HG03108 (cell line): Measurements from ENCODE around the gene DPP9.
"Not testable (repeated sequence)": the region's sequence is repeated elsewhere in the genome, so short reads cannot be mapped to it uniquely, and the experiment has no call there.

Experiments used
- ATAC-seq: cut with Tn5 transposase; IDR thresholded peaks from one replicate; pipeline ENCODE4 v1.9.1; 2021; ENCODE audit warnings: moderate library complexity; ENCODE audit not compliant: unreplicated experiment

DPP9 gene

DNA sequence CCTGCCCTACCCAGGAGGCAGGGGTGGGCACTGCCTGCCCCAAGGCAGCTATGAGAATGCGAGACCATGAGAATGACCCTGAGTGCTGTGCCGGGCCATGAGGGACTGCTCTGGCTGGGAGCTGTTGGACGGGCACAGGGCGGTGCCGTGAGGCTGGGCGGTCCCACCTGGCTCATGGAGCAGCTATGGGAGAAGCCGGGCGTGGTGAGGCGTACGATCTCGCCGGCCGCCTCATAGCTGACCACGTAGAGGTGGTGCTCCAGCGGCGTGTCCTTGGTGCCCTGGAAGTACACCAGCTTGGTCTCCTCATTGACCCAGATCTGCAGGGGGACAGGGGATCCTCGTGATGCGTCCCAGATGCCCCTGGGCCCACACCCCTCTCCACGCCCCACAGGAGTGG, 34.2 kb downstream of the DPP9 start:
- no peak for ATAC-seq

DNA sequence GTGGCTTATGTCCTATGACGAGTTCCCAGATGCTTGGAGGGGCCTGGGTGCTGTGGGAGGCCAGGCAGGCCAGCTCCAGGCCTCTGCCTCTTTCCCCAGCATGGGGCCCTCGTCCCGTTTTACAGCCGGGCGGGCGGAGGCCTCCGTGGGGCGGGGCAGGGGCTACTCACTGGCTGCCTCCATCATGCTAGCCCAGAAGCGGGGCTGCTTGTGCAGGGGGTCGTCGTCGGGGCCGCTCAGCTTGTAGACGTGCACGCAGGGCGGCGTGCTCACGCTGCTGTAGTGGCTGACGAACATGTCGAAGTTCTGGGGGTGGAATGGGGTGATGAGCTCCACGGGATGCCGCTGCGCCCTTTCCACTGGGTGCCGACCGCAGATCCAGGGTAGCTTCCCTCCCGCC, 35.1 kb downstream of the DPP9 start:
- ATAC-seq, result no peak

DNA sequence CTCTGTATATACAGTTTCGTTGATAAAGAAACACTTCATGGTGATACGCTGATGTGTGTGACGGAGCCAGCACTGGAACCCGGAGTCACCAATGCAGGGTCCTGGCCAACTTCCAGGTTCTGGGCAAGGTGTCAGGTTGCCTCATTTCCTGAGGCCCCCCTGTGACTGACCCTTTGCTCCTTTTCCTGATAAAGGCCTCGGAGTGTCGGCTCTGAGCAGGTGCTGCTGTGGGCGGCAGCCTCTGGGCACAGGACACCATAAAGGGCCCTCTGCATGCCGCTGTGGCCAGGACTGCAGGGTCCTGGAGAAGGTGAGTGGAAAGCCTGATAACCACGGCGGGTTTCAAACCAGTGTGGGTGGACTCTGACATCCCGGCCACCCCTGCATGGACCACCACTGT, 36.2 kb downstream of the DPP9 start:
- ATAC-seq, result no peak

DNA sequence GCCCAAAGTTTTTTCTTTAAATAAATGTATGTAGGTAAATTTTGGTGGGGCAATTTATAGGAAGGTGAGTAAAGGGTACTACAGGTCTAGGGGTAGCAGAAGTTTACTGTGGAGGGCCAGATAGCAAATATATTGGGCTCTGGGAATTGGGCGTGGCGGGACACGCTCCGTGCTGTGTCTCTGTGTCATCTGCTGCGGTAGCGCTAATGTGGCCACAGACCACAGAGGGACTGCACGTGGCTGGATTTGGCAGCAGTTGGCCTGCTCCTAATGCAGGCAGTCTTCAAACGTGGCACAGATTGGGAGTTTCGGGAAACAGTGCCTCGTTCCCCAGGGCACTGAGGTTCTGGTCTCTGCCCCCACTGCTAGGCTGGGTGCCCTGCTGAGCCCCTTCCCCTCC, 36.9 kb downstream of the DPP9 start:
- no peak for ATAC-seq

DNA sequence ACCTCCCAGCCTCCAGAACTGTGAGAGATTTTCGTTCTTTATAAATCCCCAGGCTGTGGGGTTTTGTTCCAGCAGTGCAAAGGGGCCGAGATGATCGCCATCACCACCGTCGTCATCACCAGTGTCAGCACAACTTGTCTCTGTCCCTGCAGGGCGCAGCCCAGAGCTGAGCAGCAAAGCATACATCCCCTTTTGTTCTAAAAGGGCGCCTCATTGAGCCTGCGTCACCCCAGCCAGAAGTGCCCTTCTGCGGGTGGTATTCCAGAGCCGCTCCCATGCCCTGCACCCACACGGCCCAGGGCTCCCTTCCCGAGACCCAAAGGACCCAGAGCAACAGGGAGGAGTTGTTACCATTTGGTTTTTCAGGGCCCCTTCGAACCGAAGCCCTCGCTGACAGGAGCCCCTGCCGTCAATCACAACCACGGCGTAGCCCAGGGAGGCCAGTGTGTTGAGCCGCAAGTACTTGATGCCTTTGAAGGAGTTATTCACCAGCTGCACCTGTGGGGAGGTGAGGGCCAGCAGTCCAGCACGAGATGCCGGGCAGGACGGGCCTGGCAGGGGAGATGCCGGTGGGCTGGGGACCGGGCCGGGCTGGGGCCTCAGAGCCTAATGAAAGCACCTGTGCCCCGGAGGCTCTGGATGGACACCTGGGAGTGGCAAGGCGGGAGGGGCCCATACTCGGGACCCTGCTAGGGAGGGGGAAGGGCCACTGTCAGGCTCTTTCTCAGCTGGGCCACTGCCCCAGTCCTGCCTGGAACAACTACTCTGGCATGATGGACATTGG, 39.1 kb downstream of the DPP9 start:
- no peak for ATAC-seq

DNA sequence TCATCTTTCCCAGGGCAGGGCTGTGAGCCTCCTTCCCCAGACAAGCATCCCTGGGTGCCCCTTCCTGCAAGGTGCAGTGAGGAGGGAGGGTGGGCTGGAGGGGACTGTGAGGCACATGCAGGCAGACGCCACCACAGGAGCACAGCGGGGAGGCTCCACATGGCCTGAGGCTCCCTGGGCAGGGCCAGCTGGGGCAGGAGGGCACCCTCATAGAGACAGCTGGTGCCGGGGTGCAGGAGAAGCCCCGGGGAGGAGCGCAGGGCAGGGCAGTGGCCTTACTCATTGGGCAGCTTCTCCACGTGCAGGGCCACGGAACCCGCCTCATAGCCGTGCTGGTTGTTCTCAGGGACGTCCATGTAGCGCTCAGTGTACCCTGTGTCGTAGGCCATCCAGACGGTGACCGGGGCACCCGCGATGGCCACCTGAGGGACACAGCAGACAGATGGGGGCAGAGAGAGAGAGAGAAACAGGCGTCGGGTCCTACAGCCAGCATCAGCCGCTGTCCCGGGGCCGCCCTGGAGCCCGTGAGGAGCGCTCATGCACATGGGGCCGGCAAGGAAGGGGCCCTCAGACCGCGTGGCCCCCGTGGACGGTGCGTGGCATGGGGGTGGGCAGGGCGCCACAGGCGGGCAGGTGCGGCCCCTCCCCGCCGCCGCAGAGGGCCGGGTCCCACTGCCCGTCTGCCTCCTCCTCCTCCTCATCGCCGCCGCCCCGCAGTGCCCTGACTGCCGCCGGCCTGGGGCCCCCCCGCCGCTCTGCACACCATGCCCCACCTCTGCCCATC, 41.0 kb downstream of the DPP9 start:
- ATAC-seq, result no peak

DNA sequence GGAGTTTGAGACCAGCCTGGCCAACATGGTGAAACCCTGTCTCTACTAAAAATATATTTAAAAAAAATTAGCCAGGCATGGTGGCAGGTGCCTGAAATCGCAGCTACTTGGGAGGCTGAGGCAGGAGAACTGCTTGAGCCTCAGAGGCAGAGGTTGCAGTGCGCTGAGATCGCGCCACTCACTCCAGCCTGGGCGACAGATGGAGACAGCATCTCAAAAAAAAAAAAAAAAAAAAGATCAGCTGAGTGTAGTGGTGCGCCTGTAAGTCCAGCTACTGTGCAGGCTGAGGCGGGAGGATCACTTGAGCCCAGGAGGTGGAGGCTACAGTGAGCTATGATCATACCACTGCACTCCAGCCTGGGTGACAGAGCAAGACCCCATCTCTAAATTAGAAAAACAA, 43.6 kb downstream of the DPP9 start:
- ATAC-seq, result not testable (repeated sequence)

DNA sequence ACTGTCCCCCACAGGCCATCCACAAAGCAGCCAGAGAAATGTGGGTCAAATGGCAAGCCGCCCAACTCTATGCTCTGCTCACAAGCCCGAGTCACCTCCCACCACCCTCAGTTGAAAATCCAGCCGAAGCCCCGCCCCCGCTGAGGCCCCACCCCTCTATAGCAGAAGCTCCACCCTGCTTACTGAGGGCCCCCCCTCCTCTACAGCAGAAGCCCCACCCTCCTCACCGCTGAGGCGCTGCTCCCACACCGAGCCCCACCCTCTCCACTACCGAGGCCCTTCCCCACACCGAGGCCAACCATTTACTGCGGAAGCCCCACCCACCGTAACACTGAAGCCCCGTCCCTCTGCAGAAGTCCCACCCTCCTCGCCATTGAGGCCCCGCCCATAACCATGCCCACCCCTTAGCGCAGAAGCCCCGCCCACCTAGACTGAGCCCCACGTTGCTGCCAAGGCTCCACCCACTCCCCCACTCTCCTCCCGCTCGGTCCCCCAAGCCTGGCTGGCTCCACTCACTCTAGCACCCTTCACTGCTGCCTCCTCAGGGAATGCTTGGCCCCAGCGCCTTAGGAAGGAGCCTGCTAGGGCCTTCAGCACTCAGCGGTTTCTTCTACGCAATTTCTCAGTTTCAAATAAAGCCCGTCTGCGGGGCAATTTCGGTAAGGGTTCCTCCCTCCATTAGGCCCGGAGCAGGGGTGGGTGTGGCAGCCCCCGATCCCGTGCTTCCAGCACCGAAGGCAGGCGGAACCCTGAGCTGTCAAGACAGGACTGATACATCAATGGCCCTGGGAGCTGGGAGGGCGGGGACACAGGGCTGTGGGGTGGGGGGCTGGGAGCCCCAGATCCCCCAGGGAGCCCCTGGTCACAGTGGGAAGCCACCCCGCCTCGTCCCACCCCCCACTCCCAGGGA, 44.5 kb downstream of the DPP9 start:
- no peak for ATAC-seq

DNA sequence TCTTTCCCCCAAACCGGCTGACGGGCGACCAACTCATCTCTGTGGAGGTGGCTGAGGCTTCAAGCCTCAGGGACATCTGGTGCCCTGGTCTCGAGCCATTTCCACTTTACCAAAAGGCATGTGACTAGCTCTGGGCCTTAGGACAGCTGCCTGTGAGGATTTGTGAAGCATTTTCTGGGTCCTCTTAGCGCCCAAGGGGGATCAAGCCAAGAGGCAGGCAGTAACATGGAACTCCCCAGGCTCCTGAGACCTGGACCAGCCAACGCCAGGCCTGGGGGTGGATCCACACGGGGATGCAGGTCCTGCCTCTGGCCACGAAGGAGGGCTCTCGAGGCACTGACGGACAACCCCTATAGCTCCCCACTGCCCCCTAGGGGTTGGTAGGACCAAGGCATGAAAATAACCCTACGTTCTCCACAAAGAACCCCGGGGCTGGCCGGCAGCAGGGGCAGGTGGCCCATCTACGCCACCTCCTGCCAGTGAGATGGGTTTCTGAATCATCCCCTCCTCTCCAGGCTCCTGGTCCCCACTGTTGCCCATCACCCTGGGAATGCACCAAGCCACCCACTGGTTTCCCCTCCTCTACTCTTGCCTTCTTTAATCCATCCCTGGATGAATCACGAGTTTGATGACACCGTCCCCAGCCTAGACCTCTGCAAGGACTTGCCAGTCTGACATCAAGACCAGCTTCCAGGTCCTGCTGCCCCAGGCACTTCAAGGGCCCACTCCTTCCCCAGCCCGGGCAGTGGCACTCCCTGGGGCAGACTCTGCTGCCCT, 46.5 kb downstream of the DPP9 start:
- no peak for ATAC-seq

DNA sequence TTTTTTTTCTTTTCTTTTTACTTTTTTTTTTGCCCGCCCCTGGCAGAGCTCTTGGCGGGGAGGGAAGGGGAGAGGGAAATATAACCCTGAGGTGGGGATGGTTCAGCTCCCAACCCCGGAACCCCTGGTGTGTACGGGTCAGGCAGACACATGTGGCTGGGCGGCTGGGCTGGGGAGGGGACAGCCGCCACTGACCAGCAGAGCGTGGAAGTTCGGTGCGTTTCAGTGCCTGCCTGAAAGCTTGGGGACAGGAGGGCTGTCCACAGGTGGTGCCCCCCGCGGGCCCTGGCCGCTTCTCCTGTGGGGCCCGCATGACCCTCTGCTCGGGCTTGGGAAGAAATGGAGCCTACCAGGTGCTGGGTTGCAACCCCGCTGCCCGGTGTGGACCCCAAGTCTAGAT, 48.3 kb downstream of the DPP9 start:
- ATAC-seq, result no peak

DNA sequence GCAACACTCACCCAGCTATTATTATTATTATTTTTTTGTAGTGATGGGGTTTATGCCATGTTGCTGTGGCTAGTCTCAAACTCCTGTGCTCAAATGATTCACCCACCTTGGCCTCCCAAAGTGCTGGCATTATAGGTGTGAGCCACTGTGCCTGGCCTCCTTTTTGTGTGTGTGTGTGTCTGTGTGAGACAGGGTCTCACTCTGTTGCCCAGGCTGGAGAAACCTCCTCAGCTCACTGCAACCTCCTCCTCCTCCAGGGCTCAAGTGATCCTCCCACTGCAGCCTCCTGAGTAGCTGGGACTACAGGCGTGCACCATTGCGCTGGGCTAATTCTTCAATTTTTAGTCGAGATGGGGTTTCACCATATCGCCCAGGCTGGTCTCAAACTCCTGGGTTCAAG, 49.9 kb downstream of the DPP9 start:
- ATAC-seq, result no peak

DNA sequence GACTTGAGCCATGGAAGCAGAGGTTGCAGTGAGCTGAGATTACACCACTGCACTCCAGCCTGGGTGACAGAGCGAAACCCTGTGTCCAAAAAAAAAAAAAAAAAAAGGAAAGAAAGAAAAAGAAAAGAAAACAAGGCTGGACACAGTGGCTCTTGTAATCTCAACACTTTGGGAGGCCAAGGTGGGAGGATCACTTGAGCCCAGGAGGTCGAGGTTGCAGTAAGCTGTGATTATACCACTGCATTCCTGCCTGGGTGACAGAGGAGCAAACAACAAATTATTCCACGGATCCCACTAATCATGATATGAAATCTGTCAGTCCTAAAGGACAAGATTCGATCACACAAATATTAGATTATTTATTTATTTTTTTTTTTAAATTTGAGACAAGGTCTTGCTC, 50.4 kb downstream of the DPP9 start:
- no peak for ATAC-seq

DNA sequence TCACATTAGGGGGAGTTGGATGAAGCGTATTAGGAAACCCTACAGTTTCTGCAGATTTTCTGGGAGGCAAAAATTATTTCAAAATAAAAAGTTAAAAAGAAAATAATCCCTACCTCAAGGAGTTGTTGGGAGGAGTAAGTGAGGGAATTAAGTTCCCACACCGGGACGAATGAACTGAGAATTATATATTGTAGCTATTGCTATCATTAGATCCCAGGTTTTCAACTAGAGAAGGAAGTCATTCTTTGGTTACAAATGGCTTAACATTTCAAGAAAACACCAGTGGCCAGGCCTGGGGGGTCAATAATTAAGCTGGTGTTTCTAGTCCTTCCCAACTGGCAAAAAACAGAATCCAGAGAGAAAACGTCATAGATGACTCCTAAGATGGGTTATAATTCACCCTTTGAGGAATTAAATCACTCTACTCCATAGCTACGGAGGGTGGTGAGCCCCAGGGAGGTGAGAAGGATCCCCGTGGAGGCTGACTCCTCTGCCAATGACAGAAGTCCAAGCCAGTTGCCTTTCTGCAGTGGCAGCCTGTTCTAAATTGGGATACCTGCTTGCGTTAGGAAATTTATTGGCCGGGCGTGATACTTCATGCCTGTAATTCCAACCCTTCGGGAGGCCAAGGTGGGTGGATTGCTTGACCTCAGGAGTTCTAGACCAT, 52.3 kb downstream of the DPP9 start:
- ATAC-seq, result no peak

DNA sequence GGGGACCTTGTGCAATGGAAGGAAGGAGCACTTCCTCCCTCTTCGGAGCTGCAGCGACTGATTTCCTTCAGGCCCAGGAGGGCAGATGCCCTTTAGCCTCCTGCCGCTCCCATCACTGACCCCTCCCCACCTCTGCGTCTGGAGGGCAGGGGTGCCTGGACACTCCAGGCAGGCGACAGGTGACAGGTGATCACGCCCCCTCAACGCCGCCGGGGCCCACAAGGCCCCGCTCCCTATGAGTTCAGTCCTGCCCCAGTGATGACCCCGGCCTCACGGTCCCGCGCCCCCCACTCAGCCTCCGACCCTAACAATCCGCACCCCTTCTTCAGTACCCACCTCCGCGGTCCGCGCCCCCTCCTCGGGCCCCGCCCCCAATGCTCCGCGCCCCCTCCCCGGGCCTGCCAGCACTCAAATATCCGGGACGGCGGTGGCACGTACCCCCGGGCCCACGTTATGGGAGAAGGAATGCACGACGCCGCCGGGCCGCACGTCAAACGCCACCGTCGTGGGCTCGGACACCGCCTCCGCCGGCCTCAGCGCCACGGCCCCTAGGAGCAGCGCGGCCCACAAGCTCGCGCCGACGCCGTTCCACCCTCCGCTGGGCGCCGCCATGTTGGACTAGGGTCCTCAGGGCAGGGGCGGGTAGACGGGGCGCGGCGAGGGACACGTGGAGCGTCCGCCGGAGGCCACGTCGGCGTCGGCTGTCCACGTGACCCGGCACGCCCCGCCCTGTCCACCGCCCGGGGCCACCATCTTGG, 53.7 kb downstream of the DPP9 start, which contains the start of gene MYDGF:
TSS of gene MYDGF (minus strand) at position 620 of the 758 bp plus-strand sequence. CDS start at position 612, 8 bp downstream.
- ATAC-seq, result peak; percentile 84

DNA sequence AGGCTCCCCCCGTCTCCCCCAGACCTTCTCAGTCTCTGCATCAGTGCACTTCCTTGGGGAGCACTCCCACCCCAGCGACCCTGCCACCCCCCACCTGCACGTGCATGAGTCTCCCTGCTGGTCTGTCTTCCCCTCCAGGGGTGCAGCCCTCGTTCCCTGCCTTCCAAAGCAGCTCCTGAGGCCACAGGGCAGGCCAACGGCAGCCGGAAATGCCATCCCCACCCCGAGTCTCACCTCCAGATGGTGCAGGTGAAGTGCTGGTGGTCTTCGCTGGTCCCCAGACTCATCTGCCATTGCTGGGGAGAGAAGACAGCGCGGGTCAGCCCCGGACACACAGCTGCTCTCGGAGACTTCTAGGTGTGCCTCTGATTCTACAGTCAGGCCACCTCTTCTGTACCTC, 59.0 kb downstream of the DPP9 start:
- ATAC-seq, result no peak

DNA sequence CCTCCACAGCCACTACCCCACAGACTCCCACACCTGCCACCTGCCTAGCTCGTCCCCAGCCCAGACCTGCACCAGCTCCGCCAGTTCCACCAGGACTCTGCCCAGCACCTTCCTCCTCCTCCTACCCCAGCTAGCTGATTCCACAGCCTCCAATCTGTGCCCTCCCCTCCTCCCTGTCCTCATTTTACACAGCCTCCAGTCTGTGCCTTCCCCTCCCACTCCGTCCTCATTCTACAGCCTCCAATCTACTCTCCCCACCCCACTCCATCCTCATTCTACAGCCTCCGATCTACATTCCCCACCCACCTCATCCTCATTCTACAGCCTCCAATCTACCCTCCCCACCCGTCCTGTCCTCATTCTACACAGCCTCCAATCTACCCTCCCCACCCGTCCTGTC, 60.8 kb downstream of the DPP9 start:
- no peak for ATAC-seq

DNA sequence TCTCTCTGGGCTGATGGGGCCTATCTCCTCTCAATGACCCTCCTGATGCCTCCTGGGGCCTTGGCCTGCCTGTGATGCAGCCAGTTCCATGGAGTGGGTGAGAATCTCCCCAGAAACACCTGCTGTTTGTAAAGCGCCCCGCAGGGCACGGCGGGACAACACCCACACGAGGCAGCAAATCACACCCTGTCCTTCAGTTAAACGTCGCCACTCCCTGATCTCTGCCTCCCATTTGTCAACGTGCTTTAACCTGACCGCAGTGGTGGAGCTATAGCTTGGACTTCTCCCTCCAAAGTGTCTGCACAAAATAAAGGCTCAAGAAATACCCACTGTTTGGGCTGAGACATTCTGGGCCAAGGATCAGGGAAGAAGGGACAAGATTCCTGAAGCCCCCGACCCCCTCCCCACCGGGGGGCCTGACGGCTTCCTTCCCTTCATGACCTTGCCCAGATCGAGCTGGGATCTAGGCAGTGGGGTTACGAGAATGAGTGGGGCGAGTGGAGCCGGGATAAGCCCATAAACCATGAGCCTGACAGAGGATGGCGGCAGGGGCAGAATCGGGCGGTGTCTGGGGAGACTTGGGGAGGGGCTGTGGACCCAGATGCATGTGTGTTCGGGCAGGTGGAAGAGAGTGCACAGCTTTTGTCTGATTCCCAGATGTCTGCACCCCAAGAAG, 61.5 kb downstream of the DPP9 start:
- ATAC-seq, result no peak

DNA sequence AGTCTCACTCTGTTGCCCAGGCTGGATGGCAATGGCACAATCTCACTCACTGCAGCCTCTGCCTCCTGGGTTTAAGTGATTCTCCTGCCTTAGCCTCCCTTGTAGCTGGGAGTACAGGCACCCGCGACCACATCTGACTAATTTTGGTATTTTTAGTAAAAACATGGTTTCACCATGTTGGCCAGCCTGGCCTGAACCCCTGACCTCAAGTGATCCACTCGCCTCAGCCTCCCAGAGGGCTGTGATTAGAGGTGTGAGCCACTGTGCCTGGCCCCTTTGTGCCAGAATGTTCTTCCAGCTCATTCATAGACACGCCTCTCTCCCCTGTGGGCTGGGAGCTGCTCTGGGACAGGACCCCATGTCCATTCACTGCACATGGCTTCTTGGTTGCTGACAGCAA, 62.6 kb downstream of the DPP9 start:
- ATAC-seq, result no peak
